Hematopoietic multipotent progenitor cell treated with erythropoietin and hydrocortisone succinate and interleukin-3 and kit ligand, for 6 days (in vitro differentiated cells): ENCODE results near the gene RBP2.

Experiments
- DNase-seq: peaks from one replicate; pipeline ENCODE4 v3.0.0-alpha.2; 2015

RBP2 gene

DNA sequence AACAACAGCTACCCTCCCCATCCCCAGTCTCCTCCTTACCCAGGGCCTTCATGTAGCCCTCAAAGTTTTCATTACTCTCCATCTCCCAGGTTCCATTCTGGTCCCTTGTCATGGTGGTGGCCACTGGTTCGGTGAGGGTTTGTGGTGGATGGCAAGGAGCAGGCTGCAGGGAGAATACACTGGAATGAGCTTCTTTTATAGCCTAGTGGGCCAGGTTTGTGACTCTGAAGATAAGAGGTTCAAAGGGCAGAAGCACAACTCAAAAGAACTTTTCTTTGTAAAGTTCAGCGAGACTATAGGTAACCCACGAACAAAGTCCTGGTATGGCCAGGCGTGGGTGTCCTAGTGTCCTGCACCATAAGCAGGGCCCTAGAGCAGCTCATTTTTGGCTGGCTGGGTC is at the start of gene RBP2:
Gene RBP2 (minus strand): TSS at position 169 of the 400 bp plus-strand sequence. CDS start 57 bp downstream, at position 112.
- DNase-seq, result no peak

DNA sequence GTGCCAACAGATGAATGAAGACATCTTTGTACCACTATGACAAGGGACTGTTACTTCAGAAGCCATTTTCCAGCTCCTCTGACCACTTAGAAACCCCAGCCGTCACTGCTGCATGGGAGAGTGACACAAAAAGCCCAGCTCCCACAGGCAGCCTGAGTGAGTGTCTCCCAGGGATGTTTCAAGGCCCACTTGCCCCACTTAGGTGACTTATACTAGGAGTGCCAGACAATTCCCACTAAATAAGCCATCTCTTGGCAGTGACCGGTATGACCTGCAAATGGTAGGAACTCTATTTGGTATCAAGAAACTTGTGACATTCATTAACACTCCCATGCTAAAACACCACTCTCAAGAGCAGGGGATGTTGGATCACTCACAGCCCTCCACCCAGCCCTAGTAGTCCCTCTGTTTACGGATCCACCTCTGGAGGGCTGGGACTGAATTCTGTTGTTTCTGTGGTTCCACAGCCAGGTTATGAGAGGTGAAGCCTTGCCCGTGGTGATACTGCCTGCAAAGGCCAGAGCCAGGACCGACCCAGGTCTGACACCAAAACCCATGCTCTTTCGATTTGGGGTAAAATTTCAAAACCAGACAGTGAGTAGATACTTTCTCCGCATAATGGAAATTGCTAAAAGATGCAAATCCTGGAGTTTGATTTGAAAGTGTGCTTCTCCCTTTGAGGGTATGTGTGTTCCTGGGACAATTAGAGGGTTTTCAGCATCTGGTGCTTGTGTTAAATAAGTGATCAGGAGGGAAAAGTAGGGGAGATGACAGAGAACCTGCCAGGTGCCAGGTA is 48.7 kb upstream of the RBP2 start:
- no peak for DNase-seq

DNA sequence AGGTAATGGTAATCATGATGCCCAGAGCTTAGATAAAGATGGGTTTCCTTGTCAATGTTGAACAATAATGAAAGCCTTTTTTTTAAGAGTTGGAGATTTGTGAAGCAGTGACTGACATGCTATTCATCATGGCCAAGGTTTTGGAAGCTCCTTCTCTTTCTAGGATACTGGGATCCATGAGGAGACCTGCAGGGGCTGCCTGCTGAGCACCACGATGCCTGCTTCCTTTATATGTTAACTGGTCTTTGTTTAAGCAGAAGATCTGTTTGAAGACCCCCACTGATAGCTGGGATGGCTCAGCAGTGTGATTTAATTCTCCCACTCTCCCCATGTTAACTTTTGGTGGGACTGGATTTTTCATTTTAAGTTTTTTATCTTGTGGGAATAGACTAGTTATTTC is 47.4 kb upstream of the RBP2 start:
- no peak for DNase-seq

- DNase-seq, result no peak
Observed at GRCh38 chr3:139523166-139523565, 46.9 kb upstream of the RBP2 start.

GRCh38 chr3:139522421-139522820 is 46.1 kb upstream of the RBP2 start:
- peak; percentile 15 for DNase-seq

DNA sequence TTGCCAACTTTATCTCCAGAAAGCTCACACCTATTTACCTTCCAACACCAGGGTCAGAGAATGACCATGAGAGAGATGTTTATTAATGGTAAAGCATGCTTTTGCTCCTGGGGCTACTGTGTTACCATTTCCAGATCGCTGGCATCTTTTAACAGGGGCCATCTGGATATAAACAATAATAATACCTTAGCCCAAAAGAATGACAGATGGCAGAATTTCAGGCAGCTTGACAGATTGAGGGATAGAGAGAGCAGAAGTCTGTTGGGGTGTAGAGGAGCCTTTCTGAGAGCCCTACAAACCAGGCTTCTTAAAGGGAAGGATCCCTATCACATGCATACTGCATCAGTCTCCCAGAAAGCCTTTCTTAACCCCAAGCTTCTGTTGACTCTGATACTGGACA is 45.5 kb upstream of the RBP2 start:
- DNase-seq, result no peak

DNA sequence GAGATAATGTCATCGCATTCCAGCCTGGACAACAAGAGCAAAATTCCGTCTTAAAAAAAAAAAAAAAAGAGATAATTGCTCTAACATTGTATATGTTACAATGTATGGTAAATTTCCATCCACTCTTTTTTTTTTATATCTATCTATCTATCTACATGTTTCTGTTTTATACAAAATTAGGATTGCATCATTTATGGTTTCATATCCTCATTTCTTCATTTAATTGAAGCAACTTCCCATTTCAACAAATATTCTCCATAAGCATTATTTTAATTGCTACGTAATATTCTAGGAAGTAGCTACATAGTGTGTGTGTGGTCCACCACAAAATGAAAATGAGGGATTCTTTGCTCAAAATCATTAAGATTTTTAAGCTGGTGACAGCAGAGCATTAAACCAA is 44.8 kb upstream of the RBP2 start:
- DNase-seq, result no peak

- DNase-seq, result peak; percentile 46
Observed at GRCh38 chr3:139519998-139520737, 43.9 kb upstream of the RBP2 start.

- DNase-seq, result no peak
Observed at GRCh38 chr3:139518926-139519842, 42.9 kb upstream of the RBP2 start.

DNA sequence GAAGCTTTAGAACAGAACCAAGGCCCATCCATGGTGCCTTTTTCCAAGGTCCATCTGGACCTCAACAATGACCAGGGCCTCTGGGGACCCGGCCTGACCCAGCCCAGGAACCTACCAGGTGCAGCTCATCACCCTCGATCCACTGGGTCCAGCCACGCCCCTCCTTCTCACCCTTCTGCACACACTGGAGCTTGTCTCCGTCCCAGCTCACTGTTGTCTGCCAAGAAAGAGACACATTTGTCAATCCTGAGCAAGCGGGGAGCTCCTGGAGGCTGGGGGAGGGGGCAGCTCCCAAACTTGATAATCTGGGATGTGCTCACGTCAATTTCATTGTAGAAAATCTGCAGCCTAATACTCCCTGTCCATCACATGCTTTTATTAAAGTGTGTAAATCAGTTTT is 42.0 kb upstream of the RBP2 start:
- no peak for DNase-seq

GRCh38 chr3:139517321-139518065 is 41.2 kb upstream of the RBP2 start:
- DNase-seq, result no peak

- no peak for DNase-seq
Observed at GRCh38 chr3:139514741-139515140, 38.4 kb upstream of the RBP2 start.

DNA sequence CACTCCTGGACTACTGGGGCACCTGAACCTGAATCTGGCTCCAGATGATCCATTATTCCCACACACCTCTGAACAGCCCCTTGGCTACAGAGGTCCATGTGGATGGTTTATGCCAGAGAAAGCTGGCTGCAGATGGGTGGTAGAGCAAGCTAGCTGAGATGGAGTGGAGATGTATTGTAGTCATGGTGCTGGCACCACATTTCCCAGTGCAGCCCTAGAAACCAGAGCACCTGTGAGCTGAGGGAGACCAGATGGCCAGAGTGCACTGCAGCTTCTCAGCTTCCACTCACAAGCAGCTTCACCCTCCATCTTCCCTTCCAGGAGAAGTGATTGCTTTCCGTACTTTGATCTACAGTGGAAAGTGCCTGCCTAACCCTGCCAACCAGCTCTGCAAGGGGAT is 33.3 kb upstream of the RBP2 start:
- no peak for DNase-seq

- DNase-seq, result peak; percentile 3
Observed at GRCh38 chr3:139506766-139507165, 30.4 kb upstream of the RBP2 start.

GRCh38 chr3:139505829-139506386 is 29.6 kb upstream of the RBP2 start:
- no peak for DNase-seq

GRCh38 chr3:139499536-139499935 is 23.2 kb upstream of the RBP2 start:
- no peak for DNase-seq

DNA sequence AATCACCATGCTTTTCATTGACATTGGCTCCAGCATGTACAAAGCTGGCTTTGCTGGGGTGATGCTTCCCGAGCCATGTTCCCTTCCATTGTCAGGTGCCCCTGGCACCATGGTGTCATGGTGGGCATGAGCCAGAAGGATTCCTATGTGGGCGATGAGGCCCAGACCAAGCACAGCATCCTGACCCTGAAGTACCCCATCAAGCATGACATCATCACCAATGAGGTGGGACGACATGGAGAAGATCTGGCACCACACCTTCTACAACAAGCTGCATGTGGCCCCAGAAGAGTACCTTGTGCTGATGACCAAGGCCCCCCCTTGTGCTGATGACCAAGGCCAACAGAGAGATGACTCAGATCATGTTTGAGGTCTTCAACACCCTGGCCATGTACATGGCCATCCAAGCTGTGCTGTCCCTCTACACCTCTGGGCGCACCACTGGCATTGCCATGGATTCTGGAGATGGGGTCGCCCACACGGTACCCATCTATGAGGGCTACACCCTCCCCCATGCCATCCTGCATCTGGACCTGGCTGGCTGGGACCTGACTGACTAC is 17.6 kb upstream of the RBP2 start:
- no peak for DNase-seq

DNA sequence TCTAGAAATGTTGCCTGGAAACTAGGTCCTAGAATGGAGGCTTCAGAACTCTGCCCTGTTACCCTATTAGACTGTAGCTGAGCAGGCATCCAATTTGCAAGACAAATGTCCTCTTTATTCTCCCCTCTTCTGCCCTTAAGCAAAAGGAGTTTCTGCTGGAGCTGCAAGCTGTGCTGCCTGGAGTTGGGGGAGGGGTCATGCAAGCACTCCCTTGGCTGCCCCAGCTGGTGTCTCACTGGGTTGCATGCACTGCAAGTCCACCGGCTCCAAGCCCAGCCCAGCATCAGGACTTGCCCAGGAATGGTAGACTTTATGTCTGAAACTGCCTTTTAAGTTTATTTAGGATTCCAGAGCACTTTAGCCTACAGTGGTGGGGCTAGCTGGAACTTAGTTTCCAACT is 15.7 kb upstream of the RBP2 start:
- no peak for DNase-seq

DNA sequence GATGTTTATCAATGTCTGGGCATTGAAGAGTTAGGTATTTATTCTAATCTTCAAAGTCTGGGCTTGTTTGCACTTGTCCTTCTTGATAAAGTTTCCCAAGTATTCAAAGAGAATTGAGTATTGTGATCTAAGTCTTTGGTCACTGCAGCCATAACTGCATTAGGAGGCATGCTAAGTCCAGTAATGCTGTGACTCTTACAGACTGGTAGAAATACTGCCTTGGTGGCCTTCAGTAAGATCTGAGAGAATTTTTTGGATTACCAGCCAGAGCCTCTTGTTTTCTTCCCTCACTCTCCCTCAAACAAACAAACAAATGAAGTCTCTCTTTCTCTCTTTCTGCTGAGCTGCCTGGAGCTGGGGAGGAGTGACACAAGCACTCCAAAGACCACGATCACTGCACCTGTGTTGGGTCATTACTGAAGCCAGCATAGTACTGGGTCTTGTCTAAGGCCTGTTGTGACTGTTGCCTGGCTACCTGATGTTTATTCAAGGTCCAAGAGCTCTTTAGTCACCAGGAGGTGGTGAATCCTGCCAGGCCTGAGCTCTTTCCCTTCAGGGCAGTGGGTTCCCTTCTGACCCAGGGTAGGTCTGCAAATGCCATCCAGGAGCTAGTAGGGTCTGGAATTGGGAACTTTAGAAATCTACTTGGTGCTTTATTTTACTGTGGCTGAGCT is 14.8 kb upstream of the RBP2 start:
- DNase-seq, result no peak

- no peak for DNase-seq
Observed at GRCh38 chr3:139482206-139482605, 5.9 kb upstream of the RBP2 start.

GRCh38 chr3:139481116-139481515 is 4.8 kb upstream of the RBP2 start:
- DNase-seq, result no peak
